Renal cortical epithelial cell (primary cell): Measurements from ENCODE around the gene THBS2. TPM values are rescaled to one million over a fixed set of nuclear protein-coding genes. Genes with fewer than 3 reads are reported as not detected.
"Not testable (repeated sequence)": the region's sequence is repeated elsewhere in the genome, so short reads cannot be mapped to it uniquely, and the experiment has no call there.

Source experiments
- DNase-seq: peaks from one replicate; pipeline ENCODE4 v3.0.0-alpha.2; 2011; ENCODE audit warnings: low read depth
- total RNA-seq: library from RNA; depleted of rRNA; stranded (reverse); fragments of >200 nt; gene quantifications from 2 replicates; pipeline ENCODE4 v1.2.3, GENCODE V29; 2014

THBS2 gene
- total RNA-seq, 1 donor from 2014 or later = 6.5 TPM

GRCh38 chr6:169184419-169184818 lies 69.2 kb downstream of the THBS2 start:
- DNase-seq = no peak

GRCh38 chr6:169183233-169183632 lies 70.4 kb downstream of the THBS2 start:
- DNase-seq = no peak

GRCh38 chr6:169179831-169180230 lies 73.8 kb downstream of the THBS2 start:
- not testable (repeated sequence) for DNase-seq

- DNase-seq = no peak
These were observed 76.0 kb downstream of the THBS2 start for GRCh38 chr6:169177516-169178166.

GRCh38 chr6:169176361-169176991 lies 77.2 kb downstream of the THBS2 start:
- no peak for DNase-seq

- no peak for DNase-seq
These were observed 78.2 kb downstream of the THBS2 start for GRCh38 chr6:169175360-169175887.

- no peak for DNase-seq
These were observed 78.9 kb downstream of the THBS2 start for GRCh38 chr6:169174516-169175359.

- DNase-seq = peak; percentile 27
These were observed 79.9 kb downstream of the THBS2 start for GRCh38 chr6:169173532-169174268.

- no peak for DNase-seq
These were observed 80.7 kb downstream of the THBS2 start for GRCh38 chr6:169172946-169173345.

GRCh38 chr6:169172456-169172855 lies 81.2 kb downstream of the THBS2 start:
- DNase-seq = peak; percentile 39

GRCh38 chr6:169171951-169172350 lies 81.7 kb downstream of the THBS2 start:
- peak; percentile 14 for DNase-seq

GRCh38 chr6:169171016-169171415 lies 82.6 kb downstream of the THBS2 start:
- no peak for DNase-seq

- DNase-seq = no peak
These were observed 83.1 kb downstream of the THBS2 start for GRCh38 chr6:169170583-169170955.

- no peak for DNase-seq
These were observed 83.6 kb downstream of the THBS2 start for GRCh38 chr6:169169941-169170582.

- no peak for DNase-seq
These were observed 84.3 kb downstream of the THBS2 start for GRCh38 chr6:169169375-169169774.

- no peak for DNase-seq
These were observed 84.9 kb downstream of the THBS2 start for GRCh38 chr6:169168706-169169105.

- DNase-seq = no peak
These were observed 85.4 kb downstream of the THBS2 start for GRCh38 chr6:169168302-169168630.

GRCh38 chr6:169167581-169168301 lies 85.9 kb downstream of the THBS2 start:
- DNase-seq = no peak

GRCh38 chr6:169166896-169167580 lies 86.6 kb downstream of the THBS2 start:
- no peak for DNase-seq
